HepG2 (cell line): ENCODE data around the gene VCL. TPM values are rescaled to one million over a fixed set of nuclear protein-coding genes. Genes with fewer than 3 reads are reported as not detected.

Source experiments
- ATAC-seq: fragments of 200-7000 bp; cut with Tn5 transposase; 3 replicates; pipeline ENCODE4 v1.9.1; 2020; ENCODE audit warnings: mild to moderate bottlenecking, moderate library complexity
- BruUV-seq: library from RNA; stranded (reverse); fragments of 400-500 nt; replicated peaks from 2 replicates; lab custom pipeline; 2021; lab: Mats Ljungman, UMichigan
- CTCF ChIA-PET: fragments of 300-600 bp; formaldehyde crosslinking; extraction: SDS; loops from one replicate; lab custom pipeline; 2021; ENCODE audit warnings: low total read pairs, inconsistent platforms, low intra/inter-chr PET ratio; lab: Yijun Ruan, JAX
- POLR2A ChIA-PET: fragments of 350-600 bp; sonication (Branson Sonifier 250); formaldehyde crosslinking; loops from one replicate; lab custom pipeline; 2020; ENCODE audit warnings: antibody characterized with exemption, inconsistent platforms; lab: Yijun Ruan, JAX
- DNase-seq: peaks from one replicate; pipeline ENCODE4 v3.0.0-alpha.2; 2015; ENCODE audit warnings: low spot score
- FAIRE-seq: peaks from 3 replicates; lab custom pipeline; 2011; peaks lifted over from hg19 to GRCh38; lab: Jason Lieb, UNC
- H2AFZ ChIP-seq: one replicate; pipeline ENCODE4 v1.6.1; 2011; ENCODE audit warnings: low read length, inconsistent platforms
- H3K27ac ChIP-seq: fragments of 300-600 bp; 3 replicates; pipeline ENCODE4 v1.8.0; 2011; ENCODE audit warnings: mixed run types, mild to moderate bottlenecking, mixed read lengths, low read length, inconsistent platforms; ENCODE audit not compliant: insufficient read depth; ENCODE audit errors: extremely low read length
- H3K27me3 ChIP-seq, 2 experiments: fragments of 200-600 bp in 1 of 2; 2 replicates in 1 of 2; 3 replicates in 1 of 2; pipeline versions ENCODE4 v1.6.0 to v1.8.0; 2011; ENCODE audit warnings: low read length in 2 of 2, mild to moderate bottlenecking in 2 of 2, moderate library complexity in 2 of 2, inconsistent platforms in 1 of 2; ENCODE audit not compliant: insufficient read depth in 2 of 2, control insufficient read depth in 1 of 2
- H3K36me3 ChIP-seq, 2 experiments: fragments of 200-600 bp in 1 of 2; replicated peaks in 1 of 2; 2 replicates in 1 of 2; 3 replicates in 1 of 2; pipeline versions ENCODE4 v1.5.1 to v1.8.0; 2011; ENCODE audit warnings: low read length in 2 of 2, inconsistent platforms in 1 of 2; ENCODE audit not compliant: insufficient read depth in 2 of 2, control insufficient read depth in 1 of 2
- H3K4me1 ChIP-seq: 2 replicates; pipeline ENCODE4 v1.5.1; 2012; ENCODE audit warnings: low read length, inconsistent platforms; ENCODE audit not compliant: insufficient read depth
- H3K4me2 ChIP-seq: 2 replicates; pipeline ENCODE4 v1.6.0; 2011; ENCODE audit warnings: low read depth, low read length, inconsistent platforms
- H3K4me3 ChIP-seq, 3 experiments: fragments of 200-600 bp in 1 of 3; sonication (generic), shearing (Covaris generic) in 1 of 3; replicated peaks in 1 of 3; 2 replicates each; pipeline ENCODE4 v1.5.1; 2011 to 2016; ENCODE audit warnings: low read length in 3 of 3, inconsistent platforms in 2 of 3, low read depth in 2 of 3, mild to moderate bottlenecking in 2 of 3, control low read depth in 1 of 3, mixed read lengths in 1 of 3; ENCODE audit not compliant: insufficient read depth in 1 of 3
- H3K79me2 ChIP-seq: one replicate; pipeline ENCODE4 v1.6.1; 2011; ENCODE audit warnings: low read length, inconsistent platforms; ENCODE audit not compliant: insufficient read depth
- H3K9ac ChIP-seq: 2 replicates; pipeline ENCODE4 v1.6.0; 2011; ENCODE audit warnings: mild to moderate bottlenecking, low read depth, low read length, inconsistent platforms; ENCODE audit not compliant: insufficient read depth
- H3K9me3 ChIP-seq: 2 replicates; pipeline ENCODE4 v1.5.1; 2012; ENCODE audit warnings: mild to moderate bottlenecking, low read length
- H4K20me1 ChIP-seq: 2 replicates; pipeline ENCODE4 v1.6.0; 2011; ENCODE audit warnings: inconsistent platforms, mild to moderate bottlenecking, low read length, moderate library complexity; ENCODE audit not compliant: insufficient read depth
- CHD2 ChIP-seq: IDR thresholded peaks from 2 replicates; pipeline ENCODE4 v1.6.1; 2011; ENCODE audit warnings: low read depth, low read length, improper control_type of control experiment
- ELF3 ChIP-seq: IDR thresholded peaks from 2 replicates; pipeline ENCODE4 v1.6.1; 2016; ENCODE audit warnings: missing genetic modification reagents, missing compliant biosample characterization
- MED8 ChIP-seq: sonication (generic); formaldehyde crosslinking; IDR thresholded peaks from 2 replicates; pipeline ENCODE4 v1.8.1; 2023; ENCODE audit warnings: mild to moderate bottlenecking, missing genetic modification reagents; ENCODE audit not compliant: insufficient replicate concordance
- MEF2D ChIP-seq: sonication (generic); formaldehyde crosslinking; IDR thresholded peaks from 2 replicates; pipeline ENCODE4 v1.5.1; 2020; ENCODE audit warnings: mild to moderate bottlenecking, missing genetic modification reagents
- SPEN ChIP-seq: sonication (generic); formaldehyde crosslinking; IDR thresholded peaks from 2 replicates; pipeline ENCODE4 v1.5.1; 2020; ENCODE audit warnings: low read depth, mild to moderate bottlenecking, missing genetic modification reagents
- TBX2 ChIP-seq: sonication (generic); formaldehyde crosslinking; IDR thresholded peaks from 2 replicates; pipeline ENCODE4 v1.5.0; 2020; ENCODE audit warnings: missing genetic modification reagents, mild to moderate bottlenecking, borderline replicate concordance
- ZNF234 ChIP-seq: sonication (generic); formaldehyde crosslinking; conservative IDR thresholded peaks from 2 replicates; pipeline ENCODE4 v1.5.1; 2020; ENCODE audit warnings: mild to moderate bottlenecking, missing genetic modification reagents
- ZNF33B ChIP-seq: sonication (generic); formaldehyde crosslinking; IDR thresholded peaks from 2 replicates; pipeline ENCODE4 v1.5.1; 2020; ENCODE audit warnings: mild to moderate bottlenecking, missing genetic modification reagents
- ZNF557 ChIP-seq: sonication (generic); formaldehyde crosslinking; IDR thresholded peaks from 2 replicates; pipeline ENCODE4 v1.4.0; 2020; ENCODE audit warnings: missing genetic modification reagents
- ZNF652 ChIP-seq: IDR thresholded peaks from 2 replicates; pipeline ENCODE4 v1.6.1; 2016; ENCODE audit warnings: low read depth, borderline replicate concordance
- ZNF713 ChIP-seq: sonication (generic); formaldehyde crosslinking; IDR thresholded peaks from 2 replicates; pipeline ENCODE4 v1.4.0; 2020; ENCODE audit warnings: mild to moderate bottlenecking, missing genetic modification reagents
- ZNF792 ChIP-seq: IDR thresholded peaks from 2 replicates; pipeline ENCODE4 v1.6.1; 2016
- ZSCAN21 ChIP-seq: sonication (generic); formaldehyde crosslinking; IDR thresholded peaks from 2 replicates; pipeline ENCODE4 v1.8.0; 2022; ENCODE audit warnings: mild to moderate bottlenecking, missing genetic modification reagents, moderate library complexity, borderline replicate concordance
- WGBS: methylation state at CpG from one replicate; pipeline ENCODE4 v1.1.6; 2017; ENCODE audit warnings: low lambda C conversion rate; 5-methylcytosine and 5-hydroxymethylcytosine counted together
- in situ Hi-C: cut with HindIII; loops from 2 replicates; pipeline ENCODE4 v1.10.0; 2017; ENCODE audit warnings: low pct_unique_long_range_greater_than_20kb; ENCODE audit not compliant: extremely low pct_ligation_motif_present
- intact Hi-C: fragments of 100-400 bp; cut with micrococcal nuclease; formaldehyde crosslinking; loops from one replicate; pipeline ENCODE4 v1.10.0; 2022; ENCODE audit not compliant: unreplicated experiment
- polyA plus RNA-seq, 8 experiments: library from polyadenylated mRNA; depleted of rRNA in 3 of 8; stranded (reverse) in 7 of 8; unstranded in 1 of 8; fragments of >200 nt; fragmentation: Illumina TruSeq in 4 of 8; extraction: Trizol in 4 of 8; gene quantifications; 2 replicates each; pipeline versions ENCODE4 v1.2.1 to v1.2.3, GENCODE V29; 2011 to 2016; ENCODE audit warnings: low read depth in 4 of 8, missing spikeins in 1 of 8, mixed read lengths in 1 of 8; ENCODE audit not compliant: insufficient read depth in 1 of 8
- total RNA-seq, 5 experiments: library from RNA; depleted of rRNA; stranded (reverse); fragments of >200 nt; fragmentation: Illumina TruSeq; extraction: Trizol; gene quantifications; 2 replicates each; pipeline ENCODE4 v1.2.3, GENCODE V29; 2016; ENCODE audit warnings: low read depth in 1 of 5
- TF ChIP-seq, protein P1 (sequence below): IDR thresholded peaks from 2 replicates; pipeline ENCODE4 v1.6.1; 2012; ENCODE audit warnings: inconsistent platforms
- TF ChIP-seq, protein P2 (sequence below): sonication (generic); formaldehyde crosslinking; IDR thresholded peaks from 2 replicates; pipeline ENCODE4 v1.5.1; 2020; ENCODE audit warnings: mild to moderate bottlenecking, moderate library complexity, missing genetic modification reagents

The VCL gene
- total and polyA plus RNA-seq, 2 of the 13 experiments (the other 11 are each of a cell fraction or from before 2014, with no cell fraction given): 17.3 to 26.9 TPM

DNA sequence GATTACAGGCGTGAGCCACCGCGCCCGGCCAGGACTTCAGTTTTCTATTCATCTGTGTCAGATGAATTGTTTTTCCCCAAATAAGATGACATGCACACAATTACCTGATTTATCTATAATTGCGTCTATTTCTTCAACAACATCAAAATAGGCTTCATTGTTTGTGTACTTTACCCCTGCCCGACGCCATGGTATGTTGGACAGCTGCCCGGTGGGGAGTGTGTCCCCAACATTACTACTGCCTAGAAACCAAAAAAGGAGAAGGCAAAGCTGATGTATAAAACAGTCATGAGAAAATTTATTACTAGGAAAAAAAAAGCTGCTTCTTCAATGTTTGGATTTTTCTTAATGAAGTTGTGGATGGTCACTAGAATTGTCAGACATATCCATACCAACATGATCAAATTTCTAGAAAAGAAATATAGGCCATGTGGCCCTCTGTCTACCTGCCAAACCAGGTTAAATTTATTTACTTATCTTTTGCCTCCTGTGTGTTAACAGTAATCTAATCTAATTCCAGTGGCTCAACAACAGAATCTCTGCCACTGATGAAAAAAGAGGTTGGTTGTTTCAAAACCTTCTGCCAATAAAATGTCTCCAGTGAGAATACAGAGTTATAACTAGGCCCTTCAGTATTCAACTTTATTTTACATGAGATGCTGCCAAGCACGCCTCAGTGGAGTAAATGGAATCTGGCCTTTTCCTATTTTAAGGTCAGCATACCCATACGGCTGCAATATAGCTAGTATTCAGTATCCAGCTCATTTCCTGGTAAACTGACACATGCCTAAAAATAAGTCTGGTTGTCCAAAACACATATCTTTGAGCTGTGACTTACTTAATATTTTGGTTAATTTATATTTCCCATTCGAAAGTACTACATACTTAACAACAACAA lies 136.3 kb downstream of the VCL start:
- no peaks in the 10 kb centered on the region for H3K27me3 ChIP-seq
- H3K27ac ChIP-seq: no peak overlapping the region
- no peak overlapping the region for H3K4me3 ChIP-seq
- H3K36me3 ChIP-seq: peaks cover 16 to 57% of the 10 kb centered on the region in 2 experiments
- CTCF ChIA-PET: no interaction called here
- WGBS: 99% methylated on average over 11 of the region's 11 CpGs
- H4K20me1 ChIP-seq: no peaks in the 10 kb centered on the region
- H3K9me3 ChIP-seq: no peaks in the 10 kb centered on the region
- H3K4me2 ChIP-seq: no peak overlapping the region
- H3K4me1 ChIP-seq: no peaks in the 10 kb centered on the region
- H3K79me2 ChIP-seq: no peaks in the 10 kb centered on the region
- POLR2A ChIA-PET: no interaction called here
- H2AFZ ChIP-seq: no peak overlapping the region
- DNase-seq (no peak), FAIRE-seq (no peak), ATAC-seq (no peak)
- intact Hi-C loops (no loop called here), in situ Hi-C loops (no loop called here)
- BruUV-seq: no TSS peak
- TF ChIP-seq MEF2D (CRISPR knock-in tag) (no peak), TBX2 (no peak), CHD2 (no peak), ZNF792 (CRISPR knock-in tag) (no peak), ZNF713 (CRISPR knock-in tag) (no peak), ZNF652 (no peak), ELF3 (CRISPR knock-in tag) (no peak), MED8 (CRISPR knock-in tag) (no peak), SPEN (no peak), ZSCAN21 (CRISPR knock-in tag) (no peak), ZNF234 (CRISPR knock-in tag) (no peak), ZNF557 (no peak), ZNF33B (CRISPR knock-in tag) (no peak)
- TF ChIP-seq, protein P1, sequence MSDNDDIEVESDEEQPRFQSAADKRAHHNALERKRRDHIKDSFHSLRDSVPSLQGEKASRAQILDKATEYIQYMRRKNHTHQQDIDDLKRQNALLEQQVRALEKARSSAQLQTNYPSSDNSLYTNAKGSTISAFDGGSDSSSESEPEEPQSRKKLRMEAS: no peak
- TF ChIP-seq, protein P2, sequence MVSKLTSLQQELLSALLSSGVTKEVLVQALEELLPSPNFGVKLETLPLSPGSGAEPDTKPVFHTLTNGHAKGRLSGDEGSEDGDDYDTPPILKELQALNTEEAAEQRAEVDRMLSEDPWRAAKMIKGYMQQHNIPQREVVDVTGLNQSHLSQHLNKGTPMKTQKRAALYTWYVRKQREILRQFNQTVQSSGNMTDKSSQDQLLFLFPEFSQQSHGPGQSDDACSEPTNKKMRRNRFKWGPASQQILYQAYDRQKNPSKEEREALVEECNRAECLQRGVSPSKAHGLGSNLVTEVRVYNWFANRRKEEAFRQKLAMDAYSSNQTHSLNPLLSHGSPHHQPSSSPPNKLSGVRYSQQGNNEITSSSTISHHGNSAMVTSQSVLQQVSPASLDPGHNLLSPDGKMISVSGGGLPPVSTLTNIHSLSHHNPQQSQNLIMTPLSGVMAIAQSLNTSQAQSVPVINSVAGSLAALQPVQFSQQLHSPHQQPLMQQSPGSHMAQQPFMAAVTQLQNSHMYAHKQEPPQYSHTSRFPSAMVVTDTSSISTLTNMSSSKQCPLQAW (CRISPR knock-in tag): no peak
- no peak overlapping the region for H3K9ac ChIP-seq
